ENCODE data around the gene IFI35. TPM values are rescaled to one million over a fixed set of nuclear protein-coding genes. Genes with fewer than 3 reads are reported as not detected.
A peak's percentile ranks its signal among the peaks of the same experiment; 100 is the strongest.

IFI35 gene
- total and polyA plus RNA-seq, 11 donors: 8.4 to 66.7 (median 11.9) TPM

GRCh38 chr17:42982266-42982665 is 24.3 kb upstream of the IFI35 start:
- Histone ChIP-seq H3K27me3 (no peaks in the 10 kb centered on the region), H3K9me3 (no peaks in the 10 kb centered on the region), H3K4me1 (peaks cover 0 to 52% (median 25%) of the 10 kb centered on the region in 12 donors), H3K36me3 (peaks cover under 1 to 37% (median 14%) of the 10 kb centered on the region in 9 donors), H3K27ac (no peak overlapping the region), H3K4me3 (peak overlapping the region in 2 of 12 donors; percentile 85 to 99)
- DNase-seq: no peak
- TF ChIP-seq POLR2A (IDR thresholded peaks at IDR 0.05) (no peak), CTCF (IDR thresholded peaks at IDR 0.05) (no peak)
- intact Hi-C loops (cut with DNase I): no loop called here
- no peak for ATAC-seq

GRCh38 chr17:42985225-42985624 is 21.4 kb upstream of the IFI35 start:
- Histone ChIP-seq H3K27ac (peak overlapping the region in 2 of 12 donors; percentile 22 to 86), H3K4me3 (peak overlapping the region in 1 of 12 donors; percentile 35), H3K36me3 (peaks cover 4 to 67% (median 44%) of the 10 kb centered on the region in 9 donors), H3K27me3 (no peaks in the 10 kb centered on the region), H3K9me3 (no peaks in the 10 kb centered on the region), H3K4me1 (peaks cover 0 to 42% (median 13%) of the 10 kb centered on the region in 12 donors)
- ATAC-seq: peak in 1 of 4 donors; percentile 29
- intact Hi-C loops (cut with DNase I): no loop called here
- TF ChIP-seq POLR2A (IDR thresholded peaks at IDR 0.05) (no peak), CTCF (IDR thresholded peaks at IDR 0.05) (no peak)
- 0 to 71% (median 66%) methylated on average over 1 of the region's 1 CpG for WGBS, 4 donors
- DNase-seq: no peak

GRCh38 chr17:42989141-42989540 is 17.4 kb upstream of the IFI35 start:
- H3K27ac ChIP-seq: no peak overlapping the region
- H3K4me1 ChIP-seq: peaks cover 0 to 22% (median 0%) of the 10 kb centered on the region in 12 donors
- TF ChIP-seq POLR2A (IDR thresholded peaks at IDR 0.05) (no peak), CTCF (IDR thresholded peaks at IDR 0.05) (no peak)
- H3K36me3 ChIP-seq: peaks cover 4 to 99% (median 72%) of the 10 kb centered on the region in 9 donors
- H3K27me3 ChIP-seq: no peaks in the 10 kb centered on the region
- intact Hi-C loops (cut with DNase I): no loop called here
- DNase-seq (no peak), ATAC-seq (no peak)
- WGBS, 4 donors: 93 to 96% (median 95%) methylated on average over 5 of the region's 5 CpGs
- no peak overlapping the region for H3K4me3 ChIP-seq
- no peaks in the 10 kb centered on the region for H3K9me3 ChIP-seq

- H3K9me3 ChIP-seq: no peaks in the 10 kb centered on the region
These were observed 16.6 kb upstream of the IFI35 start for GRCh38 chr17:42989726-42990652.

More at GRCh38 chr17:42989726-42990652, 16.6 kb upstream of the IFI35 start:
- Histone ChIP-seq H3K4me1 (peaks cover 0 to 14% (median 0%) of the 10 kb centered on the region in 12 donors), H3K27ac (no peak overlapping the region), H3K4me3 (no peak overlapping the region), H3K36me3 (peaks cover 4 to 99% (median 80%) of the 10 kb centered on the region in 9 donors), H3K27me3 (no peaks in the 10 kb centered on the region)
- DNase-seq (no peak), ATAC-seq (no peak)
- WGBS, 4 donors: 81 to 86% (median 82%) methylated on average over 6 of the region's 6 CpGs
- intact Hi-C loops (cut with DNase I): loop anchor here in 1 of 10 donors (10.0 kb wide), 2 partner anchors 55 to 405 kb away; no protein-coding TSS in a partner anchor
- TF ChIP-seq CTCF (IDR thresholded peaks at IDR 0.05) (no peak), POLR2A (IDR thresholded peaks at IDR 0.05) (no peak)
